ENCODE results near the gene AHNAK.

GRCh38 chr11:62532096-62532495 lies 14.5 kb downstream of the AHNAK start:
- TF ChIP-seq, protein P1, sequence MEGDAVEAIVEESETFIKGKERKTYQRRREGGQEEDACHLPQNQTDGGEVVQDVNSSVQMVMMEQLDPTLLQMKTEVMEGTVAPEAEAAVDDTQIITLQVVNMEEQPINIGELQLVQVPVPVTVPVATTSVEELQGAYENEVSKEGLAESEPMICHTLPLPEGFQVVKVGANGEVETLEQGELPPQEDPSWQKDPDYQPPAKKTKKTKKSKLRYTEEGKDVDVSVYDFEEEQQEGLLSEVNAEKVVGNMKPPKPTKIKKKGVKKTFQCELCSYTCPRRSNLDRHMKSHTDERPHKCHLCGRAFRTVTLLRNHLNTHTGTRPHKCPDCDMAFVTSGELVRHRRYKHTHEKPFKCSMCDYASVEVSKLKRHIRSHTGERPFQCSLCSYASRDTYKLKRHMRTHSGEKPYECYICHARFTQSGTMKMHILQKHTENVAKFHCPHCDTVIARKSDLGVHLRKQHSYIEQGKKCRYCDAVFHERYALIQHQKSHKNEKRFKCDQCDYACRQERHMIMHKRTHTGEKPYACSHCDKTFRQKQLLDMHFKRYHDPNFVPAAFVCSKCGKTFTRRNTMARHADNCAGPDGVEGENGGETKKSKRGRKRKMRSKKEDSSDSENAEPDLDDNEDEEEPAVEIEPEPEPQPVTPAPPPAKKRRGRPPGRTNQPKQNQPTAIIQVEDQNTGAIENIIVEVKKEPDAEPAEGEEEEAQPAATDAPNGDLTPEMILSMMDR (IDR thresholded peaks at IDR 0.05) = no peak
- TF ChIP-seq POLR2A (IDR thresholded peaks at IDR 0.05) = no peak
